K562 (cell line): ENCODE measurements around the gene PAQR6. TPM values are rescaled to one million over a fixed set of nuclear protein-coding genes. Genes with fewer than 3 reads are reported as not detected.

Source experiments
- BRD4 ChIP-seq: fragments of 200-600 bp; sonication (generic); IDR thresholded peaks from 2 replicates; pipeline ENCODE4 v1.6.1; 2017; ENCODE audit warnings: inconsistent platforms
- CTBP1 ChIP-seq: fragments of 450-650 bp; IDR thresholded peaks from 2 replicates; pipeline ENCODE4 v1.6.1; 2016; ENCODE audit warnings: borderline replicate concordance
- DEAF1 ChIP-seq: fragments of 450-650 bp; formaldehyde crosslinking; IDR thresholded peaks from 2 replicates; pipeline ENCODE4 v1.4.0; 2020; ENCODE audit warnings: mild to moderate bottlenecking, moderate library complexity
- EGR1 ChIP-seq: fragments of 450-650 bp; conservative IDR thresholded peaks from 2 replicates; pipeline ENCODE4 v1.6.1; 2017; ENCODE audit warnings: mild to moderate bottlenecking
- FOXA3 ChIP-seq, 2 experiments: fragments of 450-650 bp in 1 of 2; sonication (generic) in 1 of 2; formaldehyde crosslinking; IDR thresholded peaks in 1 of 2; conservative IDR thresholded peaks in 1 of 2; 2 replicates each; pipeline versions ENCODE4 v1.4.0 to v1.8.0; 2020 to 2022; ENCODE audit warnings: mild to moderate bottlenecking in 2 of 2, missing genetic modification reagents in 1 of 2
- FOXJ2 ChIP-seq: fragments of 200-800 bp; sonication (Bioruptor generic); IDR thresholded peaks from 2 replicates; pipeline ENCODE4 v1.6.1; 2016; ENCODE audit warnings: missing genetic modification characterization, missing compliant biosample characterization
- NR4A1 ChIP-seq, 2 experiments: fragments of 250-450 bp in 1 of 2; fragments of 450-650 bp in 1 of 2; sonication (Bioruptor Pico) in 1 of 2; IDR thresholded peaks; 2 replicates each; pipeline versions ENCODE4 v1.4.0 to v1.6.1; 2016 to 2020; ENCODE audit warnings: mild to moderate bottlenecking in 2 of 2, missing compliant biosample characterization in 1 of 2, missing genetic modification characterization in 1 of 2, moderate library complexity in 1 of 2
- PHF8 ChIP-seq: fragments of 200-600 bp; sonication (generic); IDR thresholded peaks from 2 replicates; pipeline ENCODE4 v1.6.1; 2012; ENCODE audit warnings: mixed run types, mild to moderate bottlenecking, inconsistent platforms, low read length, moderate library complexity, borderline replicate concordance
- RBFOX2 ChIP-seq: fragments of 200-400 bp; formaldehyde crosslinking; IDR thresholded peaks from 2 replicates; pipeline ENCODE4 v1.6.1; 2017; ENCODE audit warnings: low read depth, mild to moderate bottlenecking, low read length, moderate library complexity
- SRSF7 ChIP-seq: fragments of 200-400 bp; formaldehyde crosslinking; optimal IDR thresholded peaks from 2 replicates; pipeline ENCODE3; 2017; ENCODE audit warnings: mild to moderate bottlenecking, low read depth, low read length
- THRB ChIP-seq: fragments of 450-650 bp; formaldehyde crosslinking; conservative IDR thresholded peaks from 2 replicates; pipeline ENCODE4 v1.4.0; 2022; ENCODE audit warnings: mild to moderate bottlenecking, missing genetic modification characterization
- TOE1 ChIP-seq, 2 experiments: fragments of 450-650 bp in 1 of 2; sonication (generic) in 1 of 2; formaldehyde crosslinking in 1 of 2; IDR thresholded peaks; 2 replicates each; pipeline versions ENCODE4 v1.7.1 to v1.8.0; 2016 to 2022; ENCODE audit warnings: borderline replicate concordance in 2 of 2, mild to moderate bottlenecking in 2 of 2, antibody characterized with exemption in 1 of 2, inconsistent platforms in 1 of 2, low read depth in 1 of 2, missing genetic modification reagents in 1 of 2, moderate library complexity in 1 of 2
- UBTF ChIP-seq, 2 experiments: IDR thresholded peaks; 2 replicates each; pipeline ENCODE4 v1.6.1; 2012; ENCODE audit warnings: improper control_type of control experiment in 2 of 2, low read depth in 2 of 2, low read length in 2 of 2, borderline replicate concordance in 1 of 2
- ZBTB26 ChIP-seq: fragments of 450-650 bp; formaldehyde crosslinking; IDR thresholded peaks from 2 replicates; pipeline ENCODE4 v1.4.0; 2022; ENCODE audit warnings: missing genetic modification characterization
- ZNF184 ChIP-seq: sonication (generic); formaldehyde crosslinking; IDR thresholded peaks from 2 replicates; pipeline ENCODE4 v1.5.0; 2020; ENCODE audit warnings: missing genetic modification reagents
- ZNF239 ChIP-seq: fragments of 250-450 bp; sonication (Bioruptor Pico); IDR thresholded peaks from 2 replicates; pipeline ENCODE4 v1.4.0; 2020; ENCODE audit warnings: mild to moderate bottlenecking
- ZNF395 ChIP-seq: fragments of 200-800 bp; sonication (Bioruptor generic); IDR thresholded peaks from 2 replicates; pipeline ENCODE4 v1.6.1; 2017; ENCODE audit warnings: missing genetic modification characterization, missing compliant biosample characterization
- ZNF561 ChIP-seq: fragments of 450-650 bp; formaldehyde crosslinking; conservative IDR thresholded peaks from 2 replicates; pipeline ENCODE4 v1.4.0; 2020; ENCODE audit warnings: mild to moderate bottlenecking, moderate library complexity
- ZNF584 ChIP-seq: fragments of 200-800 bp; sonication (Bioruptor generic); IDR thresholded peaks from 2 replicates; pipeline ENCODE4 v1.6.1; 2016; ENCODE audit warnings: low read depth, mild to moderate bottlenecking, missing genetic modification characterization, missing compliant biosample characterization
- ZNF717 ChIP-seq: fragments of 250-450 bp; sonication (Bioruptor Pico); IDR thresholded peaks from 2 replicates; pipeline ENCODE4 v1.5.0; 2021
- polyA plus RNA-seq, 8 experiments: library from polyadenylated mRNA; depleted of rRNA in 4 of 8; stranded (reverse) in 5 of 8; unstranded in 3 of 8; fragments of >200 nt; fragmentation: Nextera tagmentation in 2 of 8; fragmentation: Illumina TruSeq in 1 of 8; extraction: Ambion mirVana in 2 of 8; extraction: Trizol in 1 of 8; gene quantifications; 2 replicates each; pipeline versions ENCODE4 v1.2.1 to v1.2.3, GENCODE V29; 2011 to 2014; ENCODE audit warnings: inconsistent platforms in 1 of 8, missing spikeins in 1 of 8
- total RNA-seq, 7 experiments: library from RNA; depleted of rRNA in 6 of 7; stranded (reverse); fragments of >200 nt in 6 of 7; fragmentation: Illumina TruSeq in 2 of 7; extraction: Trizol in 2 of 7; gene quantifications; 2 replicates each; pipeline versions ENCODE4 v1.2.1 to v1.2.3, GENCODE V29; 2011 to 2021; ENCODE audit warnings: low replicate concordance in 1 of 7

The PAQR6 gene
- total and polyA plus RNA-seq, 9 of the 15 experiments (the other 6 are each of a cell fraction or from before 2014, with no cell fraction given): 0.07 to 1.8 (median 0.62) TPM

- no peak for TF ChIP-seq THRB (CRISPR knock-in tag)
- TF ChIP-seq ZNF561 (CRISPR knock-in tag): no peak
- no peak for TF ChIP-seq ZNF395 (CRISPR knock-in tag)
- no peak for TF ChIP-seq ZBTB26 (CRISPR knock-in tag)
- peak; percentile 81 for TF ChIP-seq EGR1
- TF ChIP-seq UBTF (IDR thresholded peaks at IDR 0.05; ENCODE audit: borderline replicate concordance in 1 of 2, low read depth in 2 of 2, low read length in 2 of 2): no peak
- TF ChIP-seq CTBP1: no peak
- TF ChIP-seq DEAF1 (CRISPR knock-in tag): no peak
- no peak for TF ChIP-seq ZNF184 (CRISPR knock-in tag)
- TF ChIP-seq ZNF239 (CRISPR knock-in tag): no peak
- TF ChIP-seq NR4A1 (CRISPR knock-in tag; IDR thresholded peaks at IDR 0.05): no peak
- TF ChIP-seq NR4A1 (tag; IDR thresholded peaks at IDR 0.05): no peak
- no peak for TF ChIP-seq PHF8
- TF ChIP-seq FOXA3 (CRISPR knock-in tag; conservative IDR thresholded peaks at IDR 0.05 in 1 of 2, IDR thresholded peaks at IDR 0.05 in 1 of 2): no peak
- TF ChIP-seq ZNF717 (CRISPR knock-in tag): no peak
- TF ChIP-seq SRSF7: no peak
- no peak for TF ChIP-seq ZNF584 (CRISPR knock-in tag)
- no peak for TF ChIP-seq FOXJ2 (tag)
- no peak for TF ChIP-seq TOE1 (IDR thresholded peaks at IDR 0.05; ENCODE audit: borderline replicate concordance)
- no peak for TF ChIP-seq TOE1 (CRISPR knock-in tag; IDR thresholded peaks at IDR 0.05; ENCODE audit: borderline replicate concordance, low read depth)
- TF ChIP-seq BRD4: no peak
- no peak for TF ChIP-seq RBFOX2
Observed at GRCh38 chr1:156281281-156281680, 33.4 kb upstream of the PAQR6 start (continued).
